HepG2 (cell line): Measurements from ENCODE around the gene DOHH. TPM values are rescaled to one million over a fixed set of nuclear protein-coding genes. Genes with fewer than 3 reads are reported as not detected.

Experiments used
- ARID4A ChIP-seq: sonication (generic); formaldehyde crosslinking; IDR thresholded peaks from 2 replicates; pipeline ENCODE4 v1.5.0; 2020; ENCODE audit warnings: mild to moderate bottlenecking, missing genetic modification reagents, borderline replicate concordance
- BCL6 ChIP-seq: IDR thresholded peaks from 2 replicates; pipeline ENCODE4 v1.6.1; 2016; ENCODE audit warnings: missing genetic modification reagents, missing compliant biosample characterization
- FOXA1 ChIP-seq, 2 experiments: fragments of 450-650 bp in 1 of 2; sonication (generic) in 1 of 2; formaldehyde crosslinking in 1 of 2; IDR thresholded peaks; 2 replicates each; pipeline versions ENCODE4 v1.4.0 to v1.6.1; 2016 to 2020; ENCODE audit warnings: missing genetic modification reagents in 1 of 2
- GPBP1L1 ChIP-seq: sonication (generic); formaldehyde crosslinking; IDR thresholded peaks from 2 replicates; pipeline ENCODE4 v1.5.0; 2020; ENCODE audit warnings: mild to moderate bottlenecking, missing genetic modification reagents
- HNF4A ChIP-seq: sonication (generic); formaldehyde crosslinking; IDR thresholded peaks from 2 replicates; pipeline ENCODE4 v1.4.0; 2020; ENCODE audit warnings: missing genetic modification reagents
- MTERF4 ChIP-seq: sonication (generic); formaldehyde crosslinking; IDR thresholded peaks from 2 replicates; pipeline ENCODE4 v1.8.0; 2023; ENCODE audit warnings: mild to moderate bottlenecking, missing genetic modification reagents
- PAXIP1 ChIP-seq: sonication (generic); formaldehyde crosslinking; conservative IDR thresholded peaks from 2 replicates; pipeline ENCODE4 v1.4.0; 2020; ENCODE audit warnings: mild to moderate bottlenecking, missing genetic modification reagents, moderate library complexity
- RARA ChIP-seq: IDR thresholded peaks from 2 replicates; pipeline ENCODE4 v1.6.1; 2016; ENCODE audit warnings: missing genetic modification reagents, missing compliant biosample characterization
- SKI ChIP-seq: fragments of 450-650 bp; IDR thresholded peaks from one replicate; pipeline ENCODE4 v1.6.1; 2018; ENCODE audit warnings: mild to moderate bottlenecking; ENCODE audit not compliant: partially characterized antibody
- ZBTB20 ChIP-seq: sonication (generic); formaldehyde crosslinking; IDR thresholded peaks from 2 replicates; pipeline ENCODE4 v1.8.1; 2023; ENCODE audit warnings: missing genetic modification reagents, low read depth, mild to moderate bottlenecking, borderline replicate concordance
- ZBTB3 ChIP-seq: sonication (generic); formaldehyde crosslinking; IDR thresholded peaks from 2 replicates; pipeline ENCODE4 v1.4.0; 2020; ENCODE audit warnings: low read depth, mild to moderate bottlenecking, moderate library complexity, missing genetic modification reagents, borderline replicate concordance
- ZFP36L2 ChIP-seq: sonication (generic); formaldehyde crosslinking; IDR thresholded peaks from 2 replicates; pipeline ENCODE4 v1.4.0; 2020; ENCODE audit warnings: missing genetic modification reagents
- ZNF12 ChIP-seq: sonication (generic); formaldehyde crosslinking; IDR thresholded peaks from 2 replicates; pipeline ENCODE4 v1.5.0; 2020; ENCODE audit warnings: missing genetic modification reagents
- ZNF333 ChIP-seq: sonication (generic); formaldehyde crosslinking; IDR thresholded peaks from 2 replicates; pipeline ENCODE4 v1.4.0; 2020; ENCODE audit warnings: mild to moderate bottlenecking, missing genetic modification reagents, borderline replicate concordance
- ZNF557 ChIP-seq: sonication (generic); formaldehyde crosslinking; IDR thresholded peaks from 2 replicates; pipeline ENCODE4 v1.4.0; 2020; ENCODE audit warnings: missing genetic modification reagents
- ZNF674 ChIP-seq: sonication (generic); formaldehyde crosslinking; IDR thresholded peaks from 2 replicates; pipeline ENCODE4 v1.5.0; 2020; ENCODE audit warnings: low read depth, mild to moderate bottlenecking, missing genetic modification reagents
- ZSCAN5A ChIP-seq: sonication (generic); formaldehyde crosslinking; IDR thresholded peaks from 2 replicates; pipeline ENCODE4 v1.8.0; 2022; ENCODE audit warnings: mild to moderate bottlenecking, missing genetic modification reagents, borderline replicate concordance
- polyA plus RNA-seq, 8 experiments: library from polyadenylated mRNA; depleted of rRNA in 3 of 8; stranded (reverse) in 7 of 8; unstranded in 1 of 8; fragments of >200 nt; fragmentation: Illumina TruSeq in 4 of 8; extraction: Trizol in 4 of 8; gene quantifications; 2 replicates each; pipeline versions ENCODE4 v1.2.1 to v1.2.3, GENCODE V29; 2011 to 2016; ENCODE audit warnings: low read depth in 4 of 8, missing spikeins in 1 of 8, mixed read lengths in 1 of 8; ENCODE audit not compliant: insufficient read depth in 1 of 8
- total RNA-seq, 5 experiments: library from RNA; depleted of rRNA; stranded (reverse); fragments of >200 nt; fragmentation: Illumina TruSeq; extraction: Trizol; gene quantifications; 2 replicates each; pipeline ENCODE4 v1.2.3, GENCODE V29; 2016; ENCODE audit warnings: low read depth in 1 of 5

The DOHH gene
- total and polyA plus RNA-seq, 2 of the 13 experiments (the other 11 are each of a cell fraction or from before 2014, with no cell fraction given) = 3.5 to 13.7 TPM

- TF ChIP-seq RARA (CRISPR knock-in tag) (peak; percentile 30; the same call in 1 of the 2 replicates), ZNF333 (CRISPR knock-in tag) (peak; percentile 73; the same call in 1 of the 2 replicates), BCL6 (CRISPR knock-in tag) (peak; percentile 54; the same call in 1 of the 2 replicates), ZNF557 (CRISPR knock-in tag) (no peak), GPBP1L1 (no peak), ARID4A (CRISPR knock-in tag) (peak; percentile 92), ZBTB20 (CRISPR knock-in tag) (no peak), HNF4A (no peak), ZFP36L2 (CRISPR knock-in tag) (no peak), ZNF12 (CRISPR knock-in tag) (no peak), ZNF674 (CRISPR knock-in tag) (peak; percentile 89; the same call in 1 of the 2 replicates), SKI (peak; percentile 31), MTERF4 (peak; percentile 53; the same call in 1 of the 2 replicates), ZSCAN5A (CRISPR knock-in tag) (no peak), PAXIP1 (CRISPR knock-in tag) (peak; percentile 58), ZBTB3 (CRISPR knock-in tag) (no peak), FOXA1 (IDR thresholded peaks at IDR 0.05) (no peak), FOXA1 (CRISPR knock-in tag; IDR thresholded peaks at IDR 0.05) (0 out of 2 replicates have a peak, but pooled peaks have one; percentile 2)
Measured at GRCh38 chr19:3500429-3501101, at the start of gene DOHH (continued).
